Activated naive CD4-positive, alpha-beta T cell treated with anti-CD3 and anti-CD28 coated beads for 36 hours (primary cell): ENCODE data around the gene KRTAP5-5. TPM values are rescaled to one million over a fixed set of nuclear protein-coding genes. Genes with fewer than 3 reads are reported as not detected.
"Not testable (repeated sequence)": the region's sequence is repeated elsewhere in the genome, so short reads cannot be mapped to it uniquely, and the experiment has no call there.

Source experiments
- CTCF ChIA-PET: fragments of 350-600 bp; sonication (Branson Sonifier 250); formaldehyde crosslinking; loops from one replicate; lab custom pipeline; 2021; ENCODE audit warnings: antibody characterized with exemption; lab: Charles Lee
- DNase-seq: peaks from one replicate; pipeline ENCODE4 v3.0.0-alpha.2; 2020
- H3K27ac Mint-ChIP-seq: one replicate; pipeline ENCODE4 v1.8.0; 2021; ENCODE audit warnings: mild to moderate bottlenecking, mixed read lengths
- H3K27me3 Mint-ChIP-seq: one replicate; pipeline ENCODE4 v1.8.0; 2021; ENCODE audit warnings: low read depth, mixed read lengths
- H3K36me3 Mint-ChIP-seq: one replicate; pipeline ENCODE4 v1.8.0; 2021; ENCODE audit warnings: low read depth, mixed read lengths
- H3K4me1 Mint-ChIP-seq: one replicate; pipeline ENCODE4 v1.8.0; 2021; ENCODE audit warnings: low read depth, mixed read lengths
- H3K4me3 Mint-ChIP-seq: one replicate; pipeline ENCODE4 v1.8.0; 2021; ENCODE audit warnings: mild to moderate bottlenecking, moderate library complexity, mixed read lengths
- H3K9me3 Mint-ChIP-seq: one replicate; pipeline ENCODE4 v1.8.0; 2021; ENCODE audit warnings: mixed read lengths
- intact Hi-C: fragments of 100-400 bp; cut with micrococcal nuclease; formaldehyde crosslinking; loops from one replicate; pipeline ENCODE4 v1.15.1; 2023
- total RNA-seq, 2 experiments: library from RNA; stranded (reverse); gene quantifications; one replicate each; pipeline ENCODE4 v1.2.3, GENCODE V29; 2021

KRTAP5-5 gene
- total RNA-seq, 2 experiments from 2014 or later: not detected

- intact Hi-C loops: no loop called here
- no peaks in the 10 kb centered on the region for H3K9me3 Mint-ChIP-seq
- no peak overlapping the region for H3K4me3 Mint-ChIP-seq
- peaks cover 5% of the 10 kb centered on the region for H3K4me1 Mint-ChIP-seq
- CTCF ChIA-PET: interaction anchor here (0.7 to 1.7 kb wide), 3 partner anchors 23 to 55 kb away, joined by 3 to 5 read pairs (median 4); no protein-coding TSS in a partner anchor
- DNase-seq: no peak
- no peaks in the 10 kb centered on the region for H3K36me3 Mint-ChIP-seq
- H3K27ac Mint-ChIP-seq: no peak overlapping the region
- H3K27me3 Mint-ChIP-seq: peaks cover 18% of the 10 kb centered on the region
Measured at GRCh38 chr11:1597331-1597993, 32.1 kb upstream of the KRTAP5-5 start.

GRCh38 chr11:1597994-1598380, 31.6 kb upstream of the KRTAP5-5 start, which contains the start of gene KRTAP5-2:
Gene KRTAP5-2 (minus strand): TSS chr11:1598294. CDS start chr11:1598250, 44 bp downstream.
- no peak within 1 kb of the TSS for H3K27ac Mint-ChIP-seq
- H3K9me3 Mint-ChIP-seq: no peaks in the 10 kb centered on the region
- DNase-seq: no peak
- H3K27me3 Mint-ChIP-seq: peaks cover 19% of the 10 kb centered on the region
- CTCF ChIA-PET: interaction anchor here (1.4 to 1.7 kb wide), 2 partner anchors 23 to 55 kb away, joined by 4 to 5 read pairs; no protein-coding TSS in a partner anchor
- no peaks in the 10 kb centered on the region for H3K36me3 Mint-ChIP-seq
- intact Hi-C loops: no loop called here
- peaks cover 5% of the 10 kb centered on the region for H3K4me1 Mint-ChIP-seq
- no peak within 1 kb of the TSS for H3K4me3 Mint-ChIP-seq

GRCh38 chr11:1598406-1598805, 31.2 kb upstream of the KRTAP5-5 start:
- H3K9me3 Mint-ChIP-seq, H3K36me3 Mint-ChIP-seq, H3K27ac Mint-ChIP-seq, DNase-seq, H3K4me1 Mint-ChIP-seq, H3K4me3 Mint-ChIP-seq, intact Hi-C loops: not testable (repeated sequence)
- CTCF ChIA-PET: interaction anchor here (1.4 kb wide), 1 partner anchor 54 kb away, joined by 4 read pairs; no protein-coding TSS in a partner anchor
- H3K27me3 Mint-ChIP-seq: peaks cover 19% of the 10 kb centered on the region

GRCh38 chr11:1598816-1599215, 30.8 kb upstream of the KRTAP5-5 start:
- DNase-seq: no peak
- Mint-ChIP-seq H3K4me1 (peaks cover 5% of the 10 kb centered on the region), H3K36me3 (no peaks in the 10 kb centered on the region), H3K4me3 (no peak overlapping the region), H3K27ac (no peak overlapping the region), H3K9me3 (no peaks in the 10 kb centered on the region), H3K27me3 (peaks cover 19% of the 10 kb centered on the region)
- CTCF ChIA-PET: interaction anchor here (0.9 to 1.4 kb wide), 4 partner anchors 24 to 54 kb away, joined by 3 to 5 read pairs (median 4); no protein-coding TSS in a partner anchor
- intact Hi-C loops: no loop called here

GRCh38 chr11:1600626-1601025, 28.9 kb upstream of the KRTAP5-5 start:
- Mint-ChIP-seq H3K9me3 (no peaks in the 10 kb centered on the region), H3K27me3 (peaks cover 17% of the 10 kb centered on the region), H3K36me3 (no peaks in the 10 kb centered on the region), H3K4me3 (no peak overlapping the region), H3K27ac (no peak overlapping the region), H3K4me1 (no peaks in the 10 kb centered on the region)
- intact Hi-C loops: no loop called here
- CTCF ChIA-PET: no interaction called here
- no peak for DNase-seq

- CTCF ChIA-PET, DNase-seq, H3K4me1 Mint-ChIP-seq, H3K9me3 Mint-ChIP-seq, H3K36me3 Mint-ChIP-seq, H3K4me3 Mint-ChIP-seq, intact Hi-C loops, H3K27ac Mint-ChIP-seq: not testable (repeated sequence)
- H3K27me3 Mint-ChIP-seq: peaks cover 13% of the 10 kb centered on the region
Measured at GRCh38 chr11:1601663-1602062, 27.9 kb upstream of the KRTAP5-5 start.

GRCh38 chr11:1603629-1604028, 25.9 kb upstream of the KRTAP5-5 start:
- H3K9me3 Mint-ChIP-seq: no peaks in the 10 kb centered on the region
- intact Hi-C loops: no loop called here
- no peak for DNase-seq
- no peak overlapping the region for H3K27ac Mint-ChIP-seq
- no peak overlapping the region for H3K4me3 Mint-ChIP-seq
- H3K4me1 Mint-ChIP-seq: peaks cover 2% of the 10 kb centered on the region
- no peaks in the 10 kb centered on the region for H3K36me3 Mint-ChIP-seq
- CTCF ChIA-PET: no interaction called here
- peaks cover 15% of the 10 kb centered on the region for H3K27me3 Mint-ChIP-seq

- no peaks in the 10 kb centered on the region for H3K9me3 Mint-ChIP-seq
- H3K36me3 Mint-ChIP-seq: no peaks in the 10 kb centered on the region
- CTCF ChIA-PET: no interaction called here
- H3K4me3 Mint-ChIP-seq: no peak overlapping the region
- H3K27ac Mint-ChIP-seq: no peak overlapping the region
- H3K4me1 Mint-ChIP-seq: peaks cover 2% of the 10 kb centered on the region
- DNase-seq: no peak
- H3K27me3 Mint-ChIP-seq: peaks cover 16% of the 10 kb centered on the region
- intact Hi-C loops: no loop called here
Measured at GRCh38 chr11:1604181-1604580, 25.4 kb upstream of the KRTAP5-5 start.

- CTCF ChIA-PET: interaction anchor here (0.9 kb wide), 1 partner anchor 9 kb away, joined by 3 read pairs; no protein-coding TSS in a partner anchor
- H3K27ac Mint-ChIP-seq: no peak overlapping the region
- intact Hi-C loops: no loop called here
- H3K9me3 Mint-ChIP-seq: no peaks in the 10 kb centered on the region
- H3K36me3 Mint-ChIP-seq: no peaks in the 10 kb centered on the region
- H3K27me3 Mint-ChIP-seq: peaks cover 13% of the 10 kb centered on the region
- DNase-seq: no peak
- peaks cover 2% of the 10 kb centered on the region for H3K4me1 Mint-ChIP-seq
- H3K4me3 Mint-ChIP-seq: no peak overlapping the region
Measured at GRCh38 chr11:1604711-1605110, 24.9 kb upstream of the KRTAP5-5 start.

- H3K27ac Mint-ChIP-seq, H3K9me3 Mint-ChIP-seq, H3K4me1 Mint-ChIP-seq, H3K4me3 Mint-ChIP-seq, H3K36me3 Mint-ChIP-seq, intact Hi-C loops: not testable (repeated sequence)
- CTCF ChIA-PET: interaction anchor here (0.7 to 0.9 kb wide), 2 partner anchors 10 to 17 kb away, joined by 3 read pairs; no protein-coding TSS in a partner anchor
- DNase-seq: peak; percentile 19
- H3K27me3 Mint-ChIP-seq: peaks cover 14% of the 10 kb centered on the region
Measured at GRCh38 chr11:1605923-1606322, 23.7 kb upstream of the KRTAP5-5 start.

GRCh38 chr11:1607156-1607845, 22.3 kb upstream of the KRTAP5-5 start:
- H3K4me3 Mint-ChIP-seq, H3K36me3 Mint-ChIP-seq, DNase-seq, CTCF ChIA-PET, intact Hi-C loops, H3K9me3 Mint-ChIP-seq, H3K27ac Mint-ChIP-seq, H3K4me1 Mint-ChIP-seq: not testable (repeated sequence)
- H3K27me3 Mint-ChIP-seq: peaks cover 14% of the 10 kb centered on the region

- DNase-seq, H3K4me1 Mint-ChIP-seq, H3K9me3 Mint-ChIP-seq, H3K36me3 Mint-ChIP-seq, intact Hi-C loops, CTCF ChIA-PET, H3K4me3 Mint-ChIP-seq, H3K27ac Mint-ChIP-seq: not testable (repeated sequence)
- peaks cover 12% of the 10 kb centered on the region for H3K27me3 Mint-ChIP-seq
Measured at GRCh38 chr11:1607901-1608300, 21.7 kb upstream of the KRTAP5-5 start.
